NCI-H446 treated with DMSO at 0.1 percent for 48 hours (cell line): ENCODE measurements around the gene TMEM120B.

ENCODE experiments used
- DNase-seq: peaks from one replicate; lab custom pipeline; 2025; lab: John Stamatoyannopoulos, UW

The TMEM120B gene

DNA sequence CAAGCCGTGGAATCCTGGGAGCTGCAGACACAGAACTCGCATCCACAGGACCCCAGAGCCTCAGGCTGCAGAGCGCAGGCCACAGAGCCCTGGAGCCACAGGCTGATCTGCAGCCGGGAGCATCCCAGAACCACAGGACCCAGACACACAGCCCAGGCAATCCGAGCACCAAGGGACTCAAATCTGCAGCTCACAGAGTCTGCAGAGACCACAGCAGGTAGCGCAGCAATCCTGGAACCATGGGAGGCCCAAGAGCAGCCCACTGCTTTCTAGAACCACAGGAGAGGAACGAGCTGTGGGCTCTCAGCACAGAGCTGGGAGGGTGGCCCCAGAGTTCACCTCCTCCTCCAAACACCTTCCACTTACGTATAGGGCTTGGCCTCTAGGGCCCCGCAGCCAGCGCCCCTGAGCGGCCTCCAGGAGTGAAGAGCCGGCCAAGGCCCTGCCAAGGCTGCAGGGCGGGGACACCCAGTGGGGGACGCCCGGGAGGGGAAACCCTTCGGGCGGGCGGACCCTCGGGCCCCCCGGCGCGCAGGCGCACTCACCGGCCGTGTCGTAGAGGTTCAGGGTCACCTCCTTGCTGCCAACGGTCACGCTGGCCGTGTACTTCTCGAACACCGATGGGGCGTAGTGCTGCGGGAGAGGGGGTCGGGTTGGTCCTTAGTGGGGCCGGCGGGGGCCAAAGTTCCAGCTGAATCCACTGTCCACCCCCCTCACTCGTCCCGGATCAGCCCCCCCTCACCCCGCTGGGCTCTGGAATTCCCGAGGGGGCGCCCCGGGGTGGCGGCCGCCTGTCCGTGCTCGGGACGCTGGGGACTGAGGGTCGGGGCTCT lies 80.3 kb downstream of the TMEM120B start:
- no peak for DNase-seq

GRCh38 chr12:121793440-121793837 lies 80.9 kb downstream of the TMEM120B start, which contains the start of gene RHOF:
Gene RHOF (minus strand): TSS chr12:121793688. CDS start chr12:121793633, 55 bp downstream.
- DNase-seq, result no peak

- DNase-seq, result peak; percentile 73
Measured at GRCh38 chr12:121793838-121794533, 81.4 kb downstream of the TMEM120B start.

DNA sequence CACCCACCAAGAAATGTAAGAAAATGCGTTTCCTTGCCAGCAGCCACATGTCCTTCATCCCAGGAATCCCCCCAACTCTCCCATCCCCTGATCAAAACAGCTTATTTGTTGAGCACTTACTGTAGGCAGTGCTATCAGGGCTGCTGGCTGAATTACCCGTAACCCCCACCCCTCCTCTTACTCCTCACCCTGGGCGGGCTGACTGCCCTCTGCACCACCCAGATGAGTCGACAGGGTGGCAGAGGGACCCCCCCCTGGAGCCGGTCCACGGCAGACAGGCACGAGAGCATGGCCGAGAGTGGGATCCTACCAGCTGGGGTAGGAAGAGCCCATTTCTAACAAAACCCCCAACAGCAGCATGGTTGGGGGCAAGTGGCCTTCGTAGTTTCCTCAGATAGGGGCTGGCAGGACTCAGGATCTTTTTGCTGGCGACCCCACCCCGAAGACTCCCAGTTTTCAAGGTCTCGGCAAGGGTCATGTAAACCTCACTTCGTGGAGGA lies 82.0 kb downstream of the TMEM120B start:
- no peak for DNase-seq

- DNase-seq, result peak; percentile 30
Measured at GRCh38 chr12:121795034-121795968, 82.7 kb downstream of the TMEM120B start.

DNA sequence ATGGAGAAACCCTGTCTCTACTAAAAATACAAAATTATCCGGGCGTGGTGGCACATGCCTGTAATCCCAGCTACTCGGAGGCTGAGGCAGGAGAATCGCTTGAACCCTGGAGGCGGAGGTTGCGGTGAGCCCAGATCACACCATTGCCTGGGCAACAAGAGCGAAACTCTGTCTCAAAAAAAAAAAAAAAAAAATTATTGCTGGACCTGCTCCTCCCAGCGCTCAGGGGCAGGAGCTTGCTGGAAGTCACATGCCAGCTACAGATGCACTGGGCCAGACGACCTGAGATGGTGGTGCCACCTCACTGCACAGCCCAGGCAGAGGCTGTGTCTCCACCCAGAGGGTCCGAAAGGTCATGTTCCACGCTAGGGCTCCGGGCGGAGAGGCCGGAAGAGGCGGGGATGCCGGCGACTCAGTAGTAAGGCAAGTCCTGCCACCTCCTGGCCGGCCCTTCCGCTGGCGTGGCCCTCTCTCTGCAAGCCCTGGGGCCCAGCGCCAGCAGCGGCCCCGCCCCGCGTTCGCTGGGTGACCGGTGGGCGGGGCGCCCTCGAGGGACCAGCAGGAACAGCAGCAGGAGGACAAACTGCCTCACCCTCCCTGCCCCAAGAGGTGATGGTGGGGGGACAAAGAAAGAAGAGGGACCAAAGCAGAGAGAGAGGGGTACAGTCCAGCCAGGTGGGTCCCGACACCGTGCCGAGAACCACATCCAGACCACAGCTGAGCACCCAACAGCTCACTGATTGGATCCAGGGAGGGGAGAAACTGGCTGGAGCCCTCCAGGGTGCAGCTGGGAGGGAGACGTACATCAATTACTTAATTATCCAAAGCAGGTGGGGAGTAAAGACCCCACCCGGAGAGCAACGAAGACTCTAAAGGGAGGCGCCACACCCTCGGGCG lies 84.6 kb downstream of the TMEM120B start:
- no peak for DNase-seq

DNA sequence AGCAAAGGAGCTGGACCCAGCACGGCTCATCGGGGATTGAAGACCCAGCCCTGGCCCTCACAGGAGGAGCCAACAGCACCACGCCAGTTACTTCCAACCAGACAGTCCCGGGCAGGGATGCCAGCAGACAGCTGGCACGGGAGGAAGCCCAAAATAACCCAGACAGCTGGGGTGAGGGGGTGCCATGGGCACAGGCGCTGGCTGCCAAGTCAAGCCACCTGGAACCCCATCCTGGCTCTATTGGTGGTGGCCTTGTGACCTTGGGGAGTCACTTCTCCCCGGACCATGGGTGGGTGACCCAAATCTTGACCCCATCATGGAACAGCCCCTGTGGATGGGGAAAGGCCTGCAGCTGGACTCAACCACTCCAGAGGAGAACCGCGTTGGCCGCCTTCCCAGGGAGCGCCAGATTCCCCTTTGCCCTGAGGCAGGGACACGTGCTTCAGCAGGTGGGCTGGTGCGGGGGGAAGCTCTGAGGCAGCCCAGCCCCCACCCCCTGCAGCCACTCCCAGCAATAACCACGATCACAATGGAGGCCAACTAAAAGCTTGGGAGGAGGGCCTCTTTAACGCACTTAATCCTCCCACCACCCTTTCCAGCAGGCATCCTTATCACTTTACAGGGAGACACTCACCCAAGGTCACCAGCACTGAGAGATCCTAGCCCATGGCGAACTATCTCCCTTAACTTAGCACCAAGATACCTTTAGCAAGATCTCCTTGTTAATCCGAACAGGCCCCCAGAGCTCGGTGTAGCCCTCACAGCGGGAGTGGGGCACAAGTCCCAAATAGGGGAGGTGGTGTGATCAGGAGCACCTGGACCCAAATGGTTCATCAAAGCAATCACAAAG lies 85.6 kb downstream of the TMEM120B start:
- DNase-seq, result peak; percentile 70

DNA sequence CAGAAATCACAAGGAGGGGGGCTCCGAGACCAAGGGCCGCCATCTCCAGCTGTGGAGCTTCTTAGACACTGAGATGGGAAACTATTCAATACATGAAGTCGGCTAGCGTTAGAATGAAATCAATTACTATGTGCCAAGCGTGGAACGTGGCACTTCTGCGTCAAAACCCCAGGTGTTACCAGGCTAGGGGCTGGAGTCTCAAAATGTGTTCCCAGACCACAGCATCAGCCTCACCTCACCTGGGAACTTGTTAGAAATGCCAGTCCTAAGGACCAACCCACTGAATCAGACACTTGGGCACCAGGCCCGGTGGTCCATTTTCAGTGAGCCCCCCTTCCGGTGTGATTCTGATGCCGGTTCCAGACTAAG lies 86.2 kb downstream of the TMEM120B start:
- no peak for DNase-seq

- DNase-seq, result peak; percentile 50
Measured at GRCh38 chr12:121799156-121799841, 86.7 kb downstream of the TMEM120B start.

DNA sequence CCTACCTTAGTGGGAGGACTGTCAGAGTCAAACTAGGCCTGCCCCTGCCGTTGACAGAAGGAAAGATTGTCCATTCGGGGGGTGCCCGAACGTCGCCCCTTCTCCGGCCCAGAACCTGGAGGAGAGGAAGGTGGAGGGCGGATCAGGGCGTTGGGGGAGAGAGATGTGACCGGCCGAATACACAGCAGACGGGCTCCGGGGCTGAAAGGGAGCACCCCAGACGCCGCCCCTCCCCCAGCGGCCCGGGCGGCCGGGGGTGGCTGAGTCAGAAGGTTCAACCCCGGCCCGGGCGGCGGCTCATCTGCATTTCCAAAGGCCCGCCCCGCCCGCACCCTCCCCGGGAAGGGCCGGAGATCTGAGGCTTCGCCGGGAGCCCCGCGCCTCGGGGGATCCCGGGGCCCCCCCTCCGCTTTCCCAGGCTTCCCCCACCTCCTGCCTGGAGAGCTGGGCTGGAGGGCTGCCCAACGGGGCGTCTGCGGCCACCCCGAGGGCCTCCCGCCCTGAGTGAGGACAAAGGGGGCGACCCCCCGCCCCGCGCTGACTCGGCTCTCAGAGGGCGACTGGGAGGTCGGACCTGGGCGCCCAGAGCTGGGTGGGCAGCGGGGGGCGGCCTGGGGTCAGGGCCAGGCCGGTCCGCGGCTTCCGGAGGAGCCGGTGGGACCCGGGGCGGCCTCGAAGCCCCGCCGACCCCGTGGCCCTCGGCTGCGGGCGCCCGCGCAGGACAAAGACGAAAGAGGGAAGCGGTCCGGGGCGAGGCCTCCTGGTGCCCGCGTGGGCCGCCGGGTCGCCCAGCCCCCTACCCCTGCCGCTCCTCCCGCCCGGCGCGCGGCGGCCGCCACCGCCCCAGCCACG lies 87.5 kb downstream of the TMEM120B start:
- DNase-seq, result peak; percentile 35

GRCh38 chr12:121800694-121801594 lies 88.4 kb downstream of the TMEM120B start:
- DNase-seq, result peak; percentile 46

DNA sequence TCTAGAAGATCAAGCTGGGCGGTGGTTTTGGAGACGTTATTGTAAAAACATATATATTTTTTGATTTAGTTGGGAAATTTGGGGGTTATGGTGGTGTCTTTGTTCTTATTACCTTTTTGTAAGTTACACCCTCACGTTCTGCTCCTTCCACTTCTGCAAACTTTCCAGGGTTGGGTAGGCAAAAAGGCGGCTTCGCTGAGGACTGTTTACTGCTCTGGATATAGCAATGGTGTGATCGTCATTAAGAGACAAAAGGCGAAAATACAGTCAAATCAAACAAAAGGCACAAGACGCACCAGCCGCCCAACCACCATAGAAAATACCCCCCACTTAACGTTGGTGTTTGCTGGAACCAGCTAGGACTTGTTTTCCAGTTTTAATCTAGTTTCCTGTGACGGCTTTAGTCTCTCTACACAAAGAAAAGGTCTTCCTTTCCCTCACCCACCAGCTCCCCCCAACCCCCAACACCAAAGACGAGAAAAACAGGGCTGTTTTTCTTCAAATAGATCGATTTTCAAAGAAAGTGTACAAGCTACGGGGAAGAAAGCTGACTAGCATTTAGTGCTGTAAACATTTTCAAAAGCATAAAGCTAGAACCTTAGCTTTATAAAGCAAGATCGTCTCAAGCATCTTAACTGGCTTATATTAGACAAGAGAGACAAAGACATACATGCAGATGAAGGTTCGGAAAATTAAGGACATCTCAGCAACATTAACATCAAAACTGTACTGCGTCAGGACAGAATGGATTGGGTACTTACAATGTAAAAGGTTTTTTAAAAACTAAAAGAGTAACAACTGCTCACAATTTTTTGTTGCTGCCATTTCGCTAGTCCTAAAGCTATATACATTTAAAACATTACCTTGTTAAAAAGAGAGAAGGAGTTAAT lies 89.3 kb downstream of the TMEM120B start:
- no peak for DNase-seq

DNA sequence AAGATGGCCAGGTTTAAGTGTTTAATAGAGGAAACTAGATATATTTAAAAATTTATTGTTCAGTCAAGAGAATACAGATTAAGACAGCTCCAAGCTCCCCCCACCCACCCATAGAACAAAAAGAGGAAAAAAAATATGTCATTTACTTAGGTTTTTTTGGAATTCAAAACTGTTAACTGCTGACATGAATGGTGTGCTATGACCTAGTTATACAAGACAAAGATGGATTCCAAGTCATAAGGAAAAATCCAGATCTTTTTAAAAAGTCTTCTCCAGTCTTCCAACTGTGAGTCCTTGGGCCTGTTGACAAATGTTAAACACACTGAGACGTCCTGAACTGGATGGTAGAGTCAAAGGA lies 89.9 kb downstream of the TMEM120B start:
- no peak for DNase-seq

DNA sequence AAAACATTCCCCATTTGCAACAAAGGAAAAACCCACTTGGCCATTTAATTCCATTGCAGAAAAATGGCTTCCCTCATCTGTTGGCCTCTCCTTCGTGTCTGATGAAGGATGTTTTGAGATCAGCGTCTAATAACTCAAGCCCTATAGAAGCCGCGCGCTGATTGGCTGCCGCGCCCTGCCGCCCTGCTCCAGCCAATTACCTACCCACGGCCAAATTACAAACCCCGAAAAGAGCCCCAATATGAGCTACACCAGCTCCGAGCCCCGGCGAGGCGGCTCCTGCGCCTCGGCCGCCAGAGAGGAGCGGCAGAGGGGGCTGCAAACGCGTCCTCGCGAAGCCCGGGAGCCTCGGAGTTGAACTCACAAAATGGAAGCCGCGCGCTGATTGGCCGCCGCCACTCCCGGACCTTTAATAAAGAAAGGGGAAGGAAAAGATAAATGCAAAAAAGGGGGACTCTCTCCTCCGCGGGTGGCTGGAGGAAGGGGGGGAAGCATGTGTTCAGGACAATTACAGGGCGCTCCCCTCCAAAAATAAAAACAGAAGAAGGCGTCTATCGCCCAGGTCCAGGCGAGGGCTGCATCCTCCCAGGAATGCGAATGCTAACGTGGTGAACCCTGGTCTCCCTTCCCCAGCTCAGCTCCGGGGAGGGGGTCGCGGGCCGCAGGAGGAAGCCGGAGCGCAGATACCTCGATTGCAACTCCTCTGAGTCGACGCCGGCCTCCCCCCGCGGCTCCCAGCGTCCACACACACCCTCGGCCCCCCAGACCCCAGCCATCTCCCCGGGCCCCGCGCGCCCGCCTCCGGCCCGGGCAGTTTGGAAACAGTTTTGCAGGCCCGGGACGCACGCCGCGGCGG lies 90.5 kb downstream of the TMEM120B start:
- peak; percentile 95 for DNase-seq

DNA sequence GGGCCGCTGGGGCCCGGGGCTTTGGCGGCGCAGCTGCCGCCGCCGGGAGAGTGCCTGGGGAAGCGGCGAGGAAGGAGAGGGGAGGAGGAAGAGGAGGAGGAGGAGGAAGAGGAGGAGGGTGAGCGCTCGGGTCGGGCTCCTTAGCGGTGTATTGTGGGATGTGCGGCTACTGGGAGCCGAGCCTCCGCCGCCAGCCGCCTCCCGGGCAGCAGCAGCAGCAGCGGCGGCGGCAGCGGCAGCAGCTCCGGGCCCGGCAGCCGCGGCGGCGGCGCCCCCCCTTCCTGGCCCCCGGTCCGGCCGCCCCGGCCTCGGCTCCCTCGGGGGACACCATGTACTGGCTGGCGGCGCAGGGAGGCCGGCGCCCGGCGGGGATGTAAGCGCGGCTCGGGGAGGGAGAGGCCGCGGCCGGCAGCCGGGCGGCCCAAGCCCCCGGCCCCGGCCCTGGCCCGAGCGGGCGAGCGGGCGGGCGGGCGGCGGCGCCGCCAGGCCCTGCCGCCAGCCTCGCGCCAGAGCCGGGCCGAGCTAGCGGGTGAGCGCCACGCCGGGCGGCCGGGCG lies 91.4 kb downstream of the TMEM120B start, which contains the start of gene SETD1B:
Gene SETD1B, plus strand, starts transcription at position 149 of the 556 bp plus-strand sequence. CDS start 729 bp downstream, outside the sequence.
- DNase-seq, result no peak
